Naive thymus-derived CD4-positive, alpha-beta T cell (primary cell): Measurements from ENCODE around the gene EBF3. TPM values are rescaled to one million over a fixed set of nuclear protein-coding genes. Genes with fewer than 3 reads are reported as not detected.

Experiments used
- ATAC-seq: fragments of 150-1000 bp; cut with Tn5 transposase; 2 replicates; pipeline ENCODE4 v1.10.0; 2021; ENCODE audit warnings: mild to moderate bottlenecking, moderate library complexity
- CTCF ChIA-PET: fragments of 350-600 bp; sonication (Branson Sonifier 250); formaldehyde crosslinking; loops from one replicate; lab custom pipeline; 2021; ENCODE audit warnings: antibody characterized with exemption; lab: Charles Lee
- POLR2A ChIA-PET: fragments of 350-600 bp; sonication (Branson Sonifier 250); formaldehyde crosslinking; loops from one replicate; lab custom pipeline; 2021; ENCODE audit warnings: antibody characterized with exemption, inconsistent platforms; lab: Charles Lee
- DNase-seq, 9 donors: peaks; one replicate each; pipeline versions ENCODE4 v3.0.0 to v3.0.0-alpha.2; 2020 to 2022; ENCODE audit warnings: mixed read lengths in 1 of 9
- H3K27ac ChIP-seq: one replicate; pipeline ENCODE4 v1.7.0; 2013; ENCODE audit warnings: mild to moderate bottlenecking, low read depth, low read length, moderate library complexity
- H3K27me3 ChIP-seq, 2 donors: one replicate each; pipeline ENCODE4 v1.7.0; 2013; ENCODE audit warnings: low read length in 2 of 2, mild to moderate bottlenecking in 2 of 2, moderate library complexity in 2 of 2; ENCODE audit not compliant: control insufficient read depth in 2 of 2, insufficient read depth in 2 of 2
- H3K36me3 ChIP-seq, 3 experiments: 1 replicate in 2 of 3; 2 replicates in 1 of 3; pipeline ENCODE4 v1.7.0; 2013; ENCODE audit warnings: low read length in 3 of 3, mild to moderate bottlenecking in 3 of 3, moderate library complexity in 1 of 3; ENCODE audit not compliant: insufficient read depth in 3 of 3, control insufficient read depth in 2 of 3
- H3K4me1 ChIP-seq, 2 donors: one replicate each; pipeline ENCODE4 v1.7.0; 2013; ENCODE audit warnings: low read length in 2 of 2, mild to moderate bottlenecking in 2 of 2, moderate library complexity in 1 of 2; ENCODE audit not compliant: control insufficient read depth in 2 of 2, insufficient read depth in 2 of 2
- H3K4me3 ChIP-seq: 2 replicates; pipeline ENCODE4 v1.7.0; 2013; ENCODE audit warnings: mild to moderate bottlenecking, low read length
- H3K9me3 ChIP-seq, 3 experiments: 1 replicate in 2 of 3; 2 replicates in 1 of 3; pipeline ENCODE4 v1.7.0; 2013; ENCODE audit warnings: low read length in 3 of 3; ENCODE audit not compliant: control insufficient read depth in 2 of 3
- H3K27ac Mint-ChIP-seq, 9 donors: one replicate each; pipeline ENCODE4 v1.8.0; 2020 to 2022; ENCODE audit warnings: mixed read lengths in 9 of 9, mild to moderate bottlenecking in 8 of 9, moderate library complexity in 5 of 9, inconsistent platforms in 2 of 9
- H3K27me3 Mint-ChIP-seq, 5 donors: one replicate each; pipeline ENCODE4 v1.8.0; 2021 to 2022; ENCODE audit warnings: mixed read lengths in 5 of 5, mild to moderate bottlenecking in 1 of 5
- H3K36me3 Mint-ChIP-seq, 5 donors: one replicate each; pipeline ENCODE4 v1.8.0; 2020 to 2022; ENCODE audit warnings: mixed read lengths in 5 of 5, mild to moderate bottlenecking in 3 of 5, inconsistent platforms in 1 of 5
- H3K4me1 Mint-ChIP-seq, 7 donors: one replicate each; pipeline ENCODE4 v1.8.0; 2020 to 2022; ENCODE audit warnings: mixed read lengths in 7 of 7, mild to moderate bottlenecking in 3 of 7, inconsistent platforms in 1 of 7
- H3K4me3 Mint-ChIP-seq, 10 donors: one replicate each; pipeline ENCODE4 v1.8.0; 2020 to 2022; ENCODE audit warnings: mild to moderate bottlenecking in 10 of 10, mixed read lengths in 10 of 10, moderate library complexity in 6 of 10, inconsistent platforms in 2 of 10
- H3K9me3 Mint-ChIP-seq, 11 donors: one replicate each; pipeline ENCODE4 v1.8.0; 2020 to 2022; ENCODE audit warnings: mixed read lengths in 11 of 11, mild to moderate bottlenecking in 4 of 11, inconsistent platforms in 1 of 11, moderate library complexity in 1 of 11
- intact Hi-C, 2 donors: fragments of 100-400 bp; cut with micrococcal nuclease; formaldehyde crosslinking; loops; one replicate each; pipeline ENCODE4 v1.15.1; 2023
- polyA plus RNA-seq, 2 donors: library from polyadenylated mRNA; unstranded; fragments of 300-500 nt; fragmentation: Illumina TruSeq; gene quantifications; one replicate each; pipeline ENCODE4 v1.2.3, GENCODE V29; 2021
- total RNA-seq, 6 experiments: library from RNA in 5 of 6; stranded (reverse) in 5 of 6; gene quantifications; 1 replicate in 5 of 6; 2 replicates in 1 of 6; pipeline ENCODE4 v1.2.3 and lab custom pipeline; 2021 to 2026

Gene EBF3
- total and polyA plus RNA-seq, 7 experiments from 2014 or later: not detected

DNA sequence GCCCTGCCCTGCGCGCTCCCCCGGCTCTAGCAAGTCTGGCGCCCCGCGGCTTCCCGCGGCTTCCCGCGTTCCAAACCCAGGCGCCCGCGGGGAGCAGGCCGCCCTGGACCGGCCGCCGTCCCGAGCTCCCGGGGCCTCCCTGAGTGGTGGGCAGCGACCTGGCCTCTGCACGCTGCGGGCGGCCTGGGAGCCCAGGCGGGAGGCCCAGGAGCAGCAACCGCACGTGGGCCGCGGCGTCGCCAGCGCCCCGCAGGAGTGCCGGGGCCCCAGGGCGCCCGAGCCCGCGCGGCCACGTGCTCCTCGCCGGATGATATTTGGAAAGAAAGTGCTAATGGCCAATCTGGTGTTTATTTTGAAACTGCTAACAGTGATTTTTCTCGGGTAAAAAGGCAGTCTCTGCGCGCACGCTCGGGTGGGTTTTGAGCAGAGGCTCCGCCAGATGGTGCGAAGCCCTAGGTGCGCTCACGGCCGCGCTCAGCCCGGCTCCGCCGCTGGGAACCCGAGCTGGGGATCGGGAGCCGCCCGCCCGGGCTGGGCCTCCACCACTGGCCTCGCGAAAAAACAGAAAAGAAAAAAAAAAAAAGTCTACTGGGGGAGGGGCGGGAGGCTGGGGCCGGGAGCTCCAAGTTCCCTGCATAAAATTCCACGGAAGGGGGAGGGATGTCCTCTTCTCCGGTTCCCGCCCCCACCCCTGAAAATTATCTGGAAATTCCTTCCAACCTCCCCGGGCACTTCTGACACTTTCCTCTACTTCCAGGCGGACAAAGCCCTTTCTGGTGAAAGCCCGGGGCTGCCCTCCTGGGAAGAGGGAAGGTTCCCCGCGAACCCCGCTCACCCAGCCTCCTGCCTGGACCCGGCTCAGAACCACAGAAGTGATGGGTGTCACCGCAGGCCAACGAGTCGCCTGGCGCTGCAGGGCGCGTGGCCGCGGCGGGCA, 4.3 kb downstream of the EBF3 start:
- DNase-seq (no peak), ATAC-seq (no peak)

GRCh38 chr10:129958629-129959543, 5.2 kb downstream of the EBF3 start:
- Histone ChIP-seq H3K4me1 (peaks cover 7 to 17% of the 10 kb centered on the region in 2 donors), H3K36me3 (no peaks in the 10 kb centered on the region), H3K27me3 (peaks cover 0 to 43% of the 10 kb centered on the region in 2 donors), H3K9me3 (peaks cover 0 to 5% (median 0%) of the 10 kb centered on the region in 3 experiments), H3K4me3 (no peak overlapping the region), H3K27ac (no peak overlapping the region)
- H3K36me3 Mint-ChIP-seq: peaks cover 0 to 5% (median 0%) of the 10 kb centered on the region in 5 donors
- ATAC-seq (no peak), DNase-seq (no peak)
- POLR2A ChIA-PET: no interaction called here
- peaks cover 0 to 38% (median 12%) of the 10 kb centered on the region in 11 donors for H3K9me3 Mint-ChIP-seq
- peaks cover 10 to 38% (median 33%) of the 10 kb centered on the region in 7 donors for H3K4me1 Mint-ChIP-seq
- CTCF ChIA-PET: interaction anchor here (0.5 kb wide), 1 partner anchor 467 kb away, joined by 3 read pairs; no protein-coding TSS in a partner anchor
- peak overlapping the region in 3 of 9 donors; percentile 64 to 81 (median 68) for H3K27ac Mint-ChIP-seq
- peak overlapping the region; percentile 53 to 87 (median 80) for H3K4me3 Mint-ChIP-seq
- intact Hi-C loops: no loop called here
- H3K27me3 Mint-ChIP-seq: peaks cover 75 to 82% (median 76%) of the 10 kb centered on the region in 5 donors

More for the DNA sequence above, 4.3 kb downstream of the EBF3 start:
- Mint-ChIP-seq H3K4me1 (peaks cover 10 to 42% (median 37%) of the 10 kb centered on the region in 7 donors), H3K36me3 (peaks cover 0 to 5% (median 0%) of the 10 kb centered on the region in 5 donors), H3K27ac (peak overlapping the region in 3 of 9 donors; percentile 45 to 77 (median 64)), H3K9me3 (peaks cover 0 to 38% (median 10%) of the 10 kb centered on the region in 11 donors), H3K27me3 (peaks cover 66 to 76% (median 72%) of the 10 kb centered on the region in 5 donors), H3K4me3 (peak overlapping the region in 8 of 10 donors; percentile 38 to 75 (median 66))
- POLR2A ChIA-PET: no interaction called here
- no peak overlapping the region for H3K27ac ChIP-seq
- peaks cover 0 to 46% of the 10 kb centered on the region in 2 donors for H3K27me3 ChIP-seq
- H3K4me1 ChIP-seq: peaks cover 7 to 17% of the 10 kb centered on the region in 2 donors
- H3K4me3 ChIP-seq: no peak overlapping the region
- CTCF ChIA-PET: no interaction called here
- peaks cover 0 to 5% (median 0%) of the 10 kb centered on the region in 3 experiments for H3K9me3 ChIP-seq
- intact Hi-C loops: loop anchor here in 1 of 2 donors (5.0 kb wide), 2 partner anchors 152 to 928 kb away; partner anchors contain the start of gene C10orf143
- no peaks in the 10 kb centered on the region for H3K36me3 ChIP-seq

DNA sequence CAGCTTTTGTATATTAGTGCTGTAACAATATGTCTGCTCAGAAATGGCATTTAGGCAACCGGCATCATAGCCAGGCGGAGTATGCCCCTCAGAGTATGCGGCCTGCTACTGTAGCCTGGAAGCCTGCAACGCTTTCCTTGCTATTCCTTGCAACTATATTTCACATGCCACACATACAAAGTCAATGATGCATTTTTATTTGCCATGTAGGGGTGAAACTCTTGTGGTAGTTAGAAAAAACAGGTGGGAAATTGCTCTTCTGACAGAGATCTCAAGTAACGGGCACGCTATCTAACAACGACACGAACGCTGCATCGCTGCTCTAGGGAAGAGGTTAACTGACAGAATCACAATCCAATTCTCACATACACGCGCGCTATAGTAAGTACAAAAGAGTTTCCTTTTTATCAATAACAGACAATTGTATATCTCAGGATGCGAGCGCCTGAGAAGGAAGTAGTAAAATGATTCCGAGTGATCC, 5.9 kb downstream of the EBF3 start:
- ATAC-seq: no peak
- peaks cover 73 to 83% (median 83%) of the 10 kb centered on the region in 5 donors for H3K27me3 Mint-ChIP-seq
- H3K4me1 ChIP-seq: peaks cover 7 to 16% of the 10 kb centered on the region in 2 donors
- H3K4me1 Mint-ChIP-seq: peaks cover 10 to 37% (median 33%) of the 10 kb centered on the region in 7 donors
- no peak overlapping the region for H3K4me3 ChIP-seq
- intact Hi-C loops: no loop called here
- CTCF ChIA-PET: interaction anchor here (0.5 kb wide), 1 partner anchor 466 kb away, joined by 3 read pairs; no protein-coding TSS in a partner anchor
- DNase-seq: no peak
- no peaks in the 10 kb centered on the region for H3K36me3 ChIP-seq
- H3K27me3 ChIP-seq: peaks cover 0 to 42% of the 10 kb centered on the region in 2 donors
- POLR2A ChIA-PET: no interaction called here
- peaks cover 0 to 38% (median 12%) of the 10 kb centered on the region in 11 donors for H3K9me3 Mint-ChIP-seq
- peaks cover 0 to 5% (median 0%) of the 10 kb centered on the region in 5 donors for H3K36me3 Mint-ChIP-seq
- H3K4me3 Mint-ChIP-seq: peak overlapping the region; percentile 53 to 87 (median 80)
- H3K9me3 ChIP-seq: peaks cover 0 to 5% (median 0%) of the 10 kb centered on the region in 3 experiments
- H3K27ac ChIP-seq: no peak overlapping the region
- peak overlapping the region in 3 of 9 donors; percentile 64 to 81 (median 68) for H3K27ac Mint-ChIP-seq

DNA sequence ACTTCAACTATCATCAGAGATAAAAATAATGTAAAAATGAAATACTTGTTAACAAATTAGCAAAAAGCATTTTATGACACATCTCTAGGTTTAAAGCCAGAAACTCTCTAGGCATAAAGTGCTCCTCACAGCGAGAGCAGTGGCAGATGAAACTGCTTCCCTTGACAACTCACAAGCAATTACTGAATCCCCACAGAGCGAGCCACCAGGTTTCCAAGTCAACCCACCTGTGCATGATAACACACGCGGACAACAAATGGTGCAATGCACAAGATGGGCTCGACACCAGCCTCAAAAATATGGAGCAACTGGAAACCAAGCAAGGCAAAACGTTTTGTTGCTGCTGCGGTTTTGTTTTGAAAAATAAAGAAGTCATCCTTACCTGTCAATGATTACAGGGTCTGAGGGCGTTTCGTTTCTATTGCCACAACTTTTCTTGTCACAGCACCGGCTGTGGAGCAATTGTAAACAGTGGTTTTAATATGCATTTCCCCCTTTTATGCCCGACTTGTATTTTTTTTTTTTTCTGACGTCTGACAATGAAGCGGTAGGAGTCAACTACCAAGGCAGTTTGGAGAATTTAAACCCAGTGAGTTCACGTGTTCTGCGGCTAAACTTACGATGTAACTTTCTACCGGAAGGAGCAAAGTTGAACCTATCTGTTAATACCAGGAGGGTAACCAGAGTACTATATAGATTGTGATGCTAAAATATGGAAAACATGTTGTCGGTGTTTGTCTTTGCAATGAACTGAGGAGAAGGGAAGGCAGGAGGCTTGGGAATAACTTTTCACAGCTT, 7.0 kb downstream of the EBF3 start:
- DNase-seq: no peak
- ChIA-PET POLR2A (no interaction called here), CTCF (interaction anchor here (0.5 kb wide), 1 partner anchor 233 kb away, joined by 3 read pairs; no protein-coding TSS in a partner anchor)
- Mint-ChIP-seq H3K4me3 (peak overlapping the region in 1 of 10 donors; percentile 3), H3K9me3 (peaks cover 0 to 35% (median 11%) of the 10 kb centered on the region in 11 donors), H3K36me3 (peaks cover 0 to 5% (median 0%) of the 10 kb centered on the region in 5 donors), H3K27ac (no peak overlapping the region), H3K27me3 (peaks cover 67 to 85% (median 81%) of the 10 kb centered on the region in 5 donors), H3K4me1 (peaks cover 6 to 28% (median 24%) of the 10 kb centered on the region in 7 donors)
- intact Hi-C loops: loop anchor here in 1 of 2 donors (2.0 kb wide), 1 partner anchor 14 kb away; no protein-coding TSS in a partner anchor
- no peak for ATAC-seq
- H3K36me3 ChIP-seq: no peaks in the 10 kb centered on the region
- H3K27me3 ChIP-seq: peaks cover 0 to 38% of the 10 kb centered on the region in 2 donors
- H3K9me3 ChIP-seq: peaks cover 0 to 5% (median 0%) of the 10 kb centered on the region in 3 experiments
- peaks cover 0 to 5% of the 10 kb centered on the region in 2 donors for H3K4me1 ChIP-seq
- no peak overlapping the region for H3K27ac ChIP-seq
- H3K4me3 ChIP-seq: no peak overlapping the region

DNA sequence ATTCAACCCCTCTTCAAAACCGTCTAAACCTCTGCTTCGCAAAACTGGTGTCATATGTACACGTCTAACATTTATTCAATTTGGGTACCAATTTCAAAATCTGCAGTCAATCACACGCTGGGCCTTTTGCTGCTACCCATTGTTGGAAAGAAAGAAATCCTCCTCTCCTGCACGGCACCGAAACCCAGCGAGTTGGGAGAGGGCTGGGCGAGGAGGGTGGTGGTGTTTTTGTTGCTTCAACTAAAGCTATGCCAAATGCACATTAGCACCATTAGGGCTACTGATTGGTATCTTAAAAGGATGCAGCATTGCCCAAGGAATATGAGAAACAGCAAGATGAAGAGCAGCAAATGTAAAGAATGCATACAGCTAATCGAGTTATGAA, 7.8 kb downstream of the EBF3 start:
- Histone ChIP-seq H3K4me1 (peaks cover 0 to 4% of the 10 kb centered on the region in 2 donors), H3K36me3 (no peaks in the 10 kb centered on the region), H3K27me3 (peaks cover 0 to 33% of the 10 kb centered on the region in 2 donors), H3K9me3 (peaks cover 0 to 5% (median 0%) of the 10 kb centered on the region in 3 experiments), H3K4me3 (no peak overlapping the region), H3K27ac (no peak overlapping the region)
- H3K36me3 Mint-ChIP-seq: peaks cover 0 to 5% (median 0%) of the 10 kb centered on the region in 5 donors
- peaks cover 6 to 23% (median 18%) of the 10 kb centered on the region in 7 donors for H3K4me1 Mint-ChIP-seq
- no peak overlapping the region for H3K27ac Mint-ChIP-seq
- peaks cover 0 to 31% (median 5%) of the 10 kb centered on the region in 11 donors for H3K9me3 Mint-ChIP-seq
- no peak for DNase-seq
- ChIA-PET CTCF (no interaction called here), POLR2A (no interaction called here)
- no peak overlapping the region for H3K4me3 Mint-ChIP-seq
- intact Hi-C loops: loop anchor here in 1 of 2 donors (2.0 kb wide), 1 partner anchor 15 kb away; no protein-coding TSS in a partner anchor
- peaks cover 59 to 84% (median 74%) of the 10 kb centered on the region in 5 donors for H3K27me3 Mint-ChIP-seq
- no peak for ATAC-seq
